ENCODE measurements around the gene PTPRT.

PTPRT gene

DNA sequence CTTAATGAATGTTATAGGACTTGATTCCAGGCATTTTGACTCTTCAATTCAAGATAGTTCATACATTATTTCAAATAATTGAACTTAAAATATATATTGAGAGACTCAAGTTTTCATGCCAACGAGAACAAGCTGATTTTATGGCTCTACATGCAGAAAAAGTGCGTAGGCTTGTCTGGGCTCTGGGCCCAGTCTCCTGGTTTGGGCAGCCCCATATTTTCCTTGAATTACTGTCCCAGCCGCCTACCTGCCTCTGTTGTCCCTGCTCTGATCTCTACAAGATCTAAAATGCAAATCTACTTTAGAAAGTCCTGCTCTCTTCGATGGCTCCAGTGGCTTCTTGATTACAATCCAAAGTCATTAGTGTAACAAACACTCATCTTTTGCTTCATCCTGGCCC lies 1034.1 kb downstream of the PTPRT start:
- no peak for DNase-seq

DNA sequence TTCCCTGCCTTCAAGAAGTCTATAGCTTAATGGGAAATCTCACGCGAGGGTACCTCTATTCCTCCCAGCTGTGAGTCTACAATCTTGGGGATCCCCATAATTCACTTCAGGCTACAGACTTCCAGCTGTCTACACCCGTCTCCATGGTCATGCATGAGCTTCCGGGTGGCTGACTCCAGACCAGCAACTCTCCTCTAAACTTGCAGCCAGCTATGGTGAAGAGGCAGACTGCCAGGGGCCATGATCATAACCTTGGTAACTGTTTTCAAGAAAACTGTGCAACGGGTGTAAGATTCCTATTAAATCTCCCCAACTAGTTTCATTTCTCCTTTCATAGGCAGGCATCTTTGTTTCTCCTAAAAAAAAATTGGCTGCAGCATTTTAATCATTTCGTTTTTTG lies 1037.1 kb downstream of the PTPRT start:
- DNase-seq = no peak

DNA sequence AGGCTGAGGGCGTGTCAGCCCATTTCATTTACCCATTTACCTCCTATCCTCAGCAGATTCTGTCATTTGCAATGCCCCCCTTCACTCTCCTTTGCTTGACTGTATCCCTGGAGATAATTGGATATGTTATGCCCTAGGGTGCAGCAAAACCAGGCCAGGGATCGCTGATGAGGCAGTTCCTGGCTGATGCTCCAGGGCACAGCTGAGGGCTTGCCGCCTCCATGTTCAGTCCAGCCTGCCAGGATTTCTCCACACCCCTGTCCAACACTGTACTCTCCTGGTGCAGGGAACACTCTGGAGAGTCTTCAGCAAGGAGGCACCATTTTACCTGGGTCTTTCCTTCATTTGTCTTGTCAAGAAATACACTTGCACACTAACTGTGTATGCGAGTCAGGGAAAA lies 1039.5 kb downstream of the PTPRT start:
- DNase-seq = no peak

DNA sequence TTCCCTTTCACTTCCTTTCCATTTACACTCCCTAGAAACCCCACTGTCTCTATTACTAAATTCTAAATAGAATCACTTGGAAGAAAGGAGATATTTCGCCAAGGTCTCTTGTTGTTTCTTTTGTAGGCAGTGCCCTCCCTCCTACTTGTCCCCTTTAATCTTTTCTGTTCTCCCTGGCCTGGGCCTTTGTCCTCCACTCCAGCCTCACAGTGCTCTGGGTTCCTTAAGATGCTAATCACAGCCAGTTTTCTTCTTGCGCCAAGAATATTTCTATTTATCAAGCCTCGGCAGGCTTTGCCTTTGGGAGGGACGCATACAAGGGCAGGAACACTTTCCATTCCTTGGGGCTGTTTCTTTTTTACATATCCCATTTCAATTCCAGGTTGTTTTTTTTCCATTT lies 1051.0 kb downstream of the PTPRT start:
- DNase-seq = no peak

GRCh38 chr20:42134265-42135098 lies 1055.2 kb downstream of the PTPRT start:
- DNase-seq = no peak

- DNase-seq = no peak
These were observed 1058.7 kb downstream of the PTPRT start for GRCh38 chr20:42130810-42131596.

DNA sequence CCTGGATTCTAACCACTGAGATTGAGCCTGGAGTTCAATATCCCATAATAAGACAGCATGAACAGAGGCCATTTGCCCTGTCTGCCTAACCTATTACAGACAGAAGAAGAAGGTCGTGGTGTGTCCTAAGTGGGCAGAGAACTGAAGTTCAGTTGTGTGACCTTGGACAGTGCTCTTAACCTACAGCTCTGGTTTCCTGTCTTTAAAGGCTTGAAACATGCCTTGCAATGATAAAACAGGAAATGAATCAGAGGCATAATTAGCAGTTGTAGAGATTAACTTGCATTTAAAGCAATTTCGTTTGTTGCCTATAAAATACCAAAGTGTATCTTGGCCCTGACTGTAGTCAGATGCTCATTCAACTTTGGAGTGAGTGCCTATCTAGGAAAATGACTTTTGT lies 1064.3 kb downstream of the PTPRT start:
- no peak for DNase-seq

DNA sequence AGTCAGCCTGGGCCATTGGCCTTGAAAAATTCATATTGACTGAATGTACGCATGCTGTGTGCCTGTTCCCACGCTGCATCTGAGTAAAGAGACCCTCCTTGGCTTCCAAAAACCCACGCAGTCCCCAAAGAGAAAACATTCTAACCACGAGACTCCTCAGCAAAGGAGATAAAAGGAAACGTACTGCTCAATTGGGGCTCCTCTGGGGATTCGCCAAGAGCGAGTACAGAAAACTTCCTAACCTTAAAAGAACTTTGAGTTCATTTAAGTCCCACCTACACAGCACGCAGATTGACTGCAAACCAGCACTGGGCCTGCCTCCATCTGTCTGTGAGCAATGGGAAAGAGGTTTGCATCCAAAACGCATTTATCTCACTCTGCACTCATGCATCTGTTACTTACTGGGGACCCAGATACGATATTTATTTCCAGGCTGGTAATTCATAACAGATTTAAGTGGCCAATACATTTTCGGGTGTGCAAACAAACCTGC lies 1065.7 kb downstream of the PTPRT start:
- no peak for DNase-seq

DNA sequence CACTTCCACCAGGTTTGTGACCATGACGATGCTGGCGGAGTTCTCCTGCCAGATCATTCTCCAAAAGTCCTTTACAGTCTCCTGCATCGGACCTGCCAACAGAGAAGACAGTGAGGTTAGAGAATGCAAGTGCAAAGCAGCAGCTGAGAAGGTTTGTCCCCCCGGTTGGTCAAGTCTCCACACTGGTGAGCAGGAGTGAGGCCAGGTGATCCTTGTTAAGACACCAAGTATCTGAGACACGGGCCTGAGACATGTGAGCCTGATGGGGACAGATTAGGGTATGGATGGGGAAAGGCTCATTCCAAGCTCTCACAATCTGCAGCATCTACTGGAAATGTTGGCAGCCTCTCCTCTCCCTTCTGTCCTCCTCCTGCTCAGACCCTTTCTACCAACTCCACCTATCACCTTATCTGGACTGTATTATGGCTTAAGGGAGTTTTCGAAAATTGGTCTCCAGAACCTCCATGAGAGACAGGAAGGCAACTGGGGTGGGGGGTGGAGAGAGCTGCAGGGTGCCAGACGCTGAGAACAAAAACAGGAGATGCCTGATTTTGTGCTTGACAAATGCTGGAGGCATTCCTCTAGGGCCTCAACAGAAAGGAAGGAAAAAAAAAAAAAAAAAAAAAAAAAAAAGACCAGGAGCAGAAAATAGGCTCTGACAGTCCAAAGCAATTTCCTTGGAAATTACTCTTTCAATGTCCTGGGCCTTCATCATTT lies 1071.1 kb downstream of the PTPRT start:
- no peak for DNase-seq

DNA sequence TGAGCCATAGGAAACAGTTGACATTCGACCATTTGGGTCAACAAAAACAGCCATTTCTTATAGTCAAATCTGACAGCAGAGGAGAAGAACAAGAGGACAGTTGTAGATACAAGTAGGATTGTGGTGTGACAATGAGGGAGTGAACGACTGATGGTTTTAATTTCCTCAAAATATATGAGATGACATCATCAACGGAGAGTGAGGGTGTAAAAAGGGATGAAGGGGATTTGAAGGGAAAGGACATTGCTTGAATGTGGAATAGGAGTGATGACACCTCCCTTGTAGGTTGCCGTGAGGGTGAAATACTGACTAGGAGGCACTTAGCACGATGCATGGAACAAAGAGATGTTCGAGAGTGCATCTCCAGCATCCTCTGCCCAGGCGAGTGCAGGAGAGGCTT lies 1071.7 kb downstream of the PTPRT start:
- no peak for DNase-seq

DNA sequence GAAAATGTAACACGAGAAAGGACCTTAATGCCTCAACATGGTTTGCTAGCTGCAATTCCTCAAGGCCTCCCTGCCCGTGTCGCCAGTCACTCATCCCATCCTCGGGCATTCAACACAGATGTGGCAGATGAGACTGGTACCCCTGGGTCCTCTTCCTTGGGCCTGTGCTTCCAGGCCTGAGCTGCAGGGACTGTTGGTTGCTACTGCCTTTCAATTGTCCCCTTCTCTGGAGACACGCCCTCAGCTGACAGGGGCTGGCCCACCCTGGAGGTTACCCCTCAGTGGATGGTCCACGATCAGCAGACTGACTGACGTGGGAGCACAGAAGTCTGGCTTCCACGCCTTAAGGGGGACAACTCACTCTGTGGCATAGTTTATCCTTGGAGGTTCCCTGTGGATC lies 1076.5 kb downstream of the PTPRT start:
- DNase-seq = no peak

GRCh38 chr20:42112161-42112560 lies 1077.5 kb downstream of the PTPRT start:
- DNase-seq = no peak

GRCh38 chr20:42111349-42111748 lies 1078.4 kb downstream of the PTPRT start:
- DNase-seq = no peak

- no peak for DNase-seq
These were observed 1079.4 kb downstream of the PTPRT start for GRCh38 chr20:42110301-42110700.

DNA sequence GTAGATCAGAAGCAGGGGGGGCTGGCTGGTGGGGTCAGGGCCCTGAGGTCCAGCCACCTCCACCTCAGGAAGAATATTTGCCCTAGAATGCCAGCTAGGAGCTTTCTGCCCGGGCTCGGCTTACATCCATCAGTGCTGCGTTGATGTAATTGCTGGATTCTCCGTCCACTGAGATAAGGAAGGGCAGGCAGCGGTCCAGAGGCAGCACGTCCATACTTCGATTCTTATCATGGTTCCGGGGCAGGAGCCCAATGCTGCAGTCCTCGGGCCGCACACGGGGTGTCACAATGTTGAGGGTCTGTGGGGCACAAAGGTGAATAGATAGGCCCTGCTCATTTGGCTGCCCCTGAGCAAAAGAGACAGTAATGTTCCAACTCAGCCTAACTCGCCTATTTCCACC lies 1087.7 kb downstream of the PTPRT start:
- no peak for DNase-seq

GRCh38 chr20:42100137-42100704 lies 1089.5 kb downstream of the PTPRT start:
- DNase-seq = no peak

DNA sequence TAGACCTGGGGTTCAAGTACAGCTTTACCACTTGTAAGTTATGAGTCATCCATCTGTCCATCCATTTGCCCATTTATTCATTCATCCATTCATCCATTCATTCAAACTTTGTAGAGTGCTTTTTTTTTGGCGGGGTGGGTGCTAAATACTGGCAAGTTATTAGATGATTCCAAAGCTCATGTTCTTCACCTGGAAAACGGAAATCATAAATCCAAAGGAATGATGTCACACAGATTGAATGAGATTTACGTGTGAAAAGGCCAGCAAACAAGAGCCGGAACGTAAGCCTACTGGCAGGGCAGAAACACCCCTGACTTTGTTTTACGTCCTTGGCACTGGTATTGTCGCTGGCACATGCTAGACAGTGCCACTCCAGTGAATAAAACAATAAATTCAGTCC lies 1090.6 kb downstream of the PTPRT start:
- DNase-seq = no peak

GRCh38 chr20:42098418-42098817 lies 1091.3 kb downstream of the PTPRT start:
- DNase-seq = no peak

GRCh38 chr20:42097741-42098140 lies 1092.0 kb downstream of the PTPRT start:
- DNase-seq = no peak

- DNase-seq = no peak
These were observed 1094.5 kb downstream of the PTPRT start for GRCh38 chr20:42095221-42095620.

DNA sequence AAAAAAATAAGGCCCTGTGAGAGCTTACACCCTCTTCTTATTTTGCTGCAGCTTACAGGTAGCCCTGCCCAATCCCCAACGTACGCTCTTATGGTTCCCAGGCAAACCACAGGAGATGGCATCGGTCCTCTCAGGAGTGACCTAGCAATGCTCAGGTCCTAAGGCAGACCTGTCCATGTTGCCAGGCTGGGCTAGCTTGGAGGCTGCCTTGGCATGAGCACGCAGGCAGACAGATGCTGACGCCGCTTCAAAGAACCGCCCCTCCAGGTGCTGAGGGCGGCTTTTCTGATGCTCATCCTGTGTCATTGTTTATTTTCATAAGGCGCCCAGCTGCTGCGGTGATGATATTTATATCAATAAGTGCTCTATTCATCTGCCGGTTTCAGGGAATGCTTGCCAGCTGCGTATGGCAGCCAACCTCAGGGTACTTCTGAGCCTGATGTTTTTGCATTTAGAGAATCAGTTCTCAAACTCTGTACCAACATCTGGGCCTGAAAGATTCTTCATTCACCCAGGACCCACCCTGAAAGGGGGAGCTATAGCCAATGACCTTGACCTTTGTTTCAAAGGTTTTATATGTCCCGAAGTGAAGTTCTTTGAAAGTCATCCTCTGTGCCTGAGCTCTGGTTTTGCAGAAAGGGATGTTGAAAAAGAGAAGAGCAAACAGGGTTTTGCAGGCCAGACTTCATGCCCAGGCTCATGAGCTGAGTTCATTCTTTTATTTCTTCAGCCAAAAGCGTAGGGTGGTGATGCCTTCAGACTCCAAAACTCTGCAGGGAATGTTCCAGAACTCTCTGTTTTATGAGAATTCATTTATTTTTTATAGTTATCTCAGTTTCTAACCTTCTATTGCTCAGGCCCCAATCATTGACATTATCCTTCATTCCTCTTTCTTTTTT lies 1095.9 kb downstream of the PTPRT start:
- DNase-seq = no peak

DNA sequence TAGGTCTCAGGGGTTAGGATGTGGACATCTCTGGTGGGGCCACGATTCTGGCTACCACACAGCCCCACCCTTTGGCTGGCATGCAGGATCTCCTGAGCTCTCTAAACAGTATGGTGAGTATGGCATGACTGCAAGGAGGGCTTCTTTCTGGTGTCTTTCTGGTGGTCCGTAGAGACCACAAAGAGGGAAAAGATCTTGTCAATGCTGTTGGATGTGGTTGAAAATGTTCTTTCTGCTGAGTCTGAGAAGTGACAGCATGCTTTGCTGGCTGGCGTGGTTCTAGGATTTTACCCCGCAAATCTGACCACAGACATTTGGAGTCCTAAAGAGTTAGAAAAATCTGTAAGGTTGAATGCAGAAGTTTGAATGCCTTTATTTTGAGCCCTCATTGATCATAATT lies 1096.7 kb downstream of the PTPRT start:
- DNase-seq = no peak
